Measurements from ENCODE around the gene MAPK10.

MAPK10 gene

GRCh38 chr4:85952528-85952927, 407.3 kb downstream of the MAPK10 start:
- TF ChIP-seq CTCF (IDR thresholded peaks at IDR 0.05; ENCODE audit: low read depth, low read length), result no peak
- H3K4me3 ChIP-seq (ENCODE audit: low read depth, low read length), result no peak overlapping the region

GRCh38 chr4:85951099-85951498, 408.8 kb downstream of the MAPK10 start:
- H3K4me3 ChIP-seq (ENCODE audit: low read depth, low read length), result no peak overlapping the region
- no peak for TF ChIP-seq CTCF (IDR thresholded peaks at IDR 0.05; ENCODE audit: low read depth, low read length)

GRCh38 chr4:85946821-85947220, 413.0 kb downstream of the MAPK10 start:
- H3K4me3 ChIP-seq (ENCODE audit: low read depth, low read length), result no peak overlapping the region
- no peak for TF ChIP-seq CTCF (IDR thresholded peaks at IDR 0.05; ENCODE audit: low read depth, low read length)

GRCh38 chr4:85942107-85942506, 417.7 kb downstream of the MAPK10 start:
- H3K4me3 ChIP-seq (ENCODE audit: low read depth, low read length), result no peak overlapping the region
- no peak for TF ChIP-seq CTCF (IDR thresholded peaks at IDR 0.05; ENCODE audit: low read depth, low read length)

- no peak for TF ChIP-seq CTCF (IDR thresholded peaks at IDR 0.05; ENCODE audit: low read depth, low read length)
- H3K4me3 ChIP-seq (ENCODE audit: low read depth, low read length), result no peak overlapping the region
Measured at GRCh38 chr4:85940151-85940550, 419.7 kb downstream of the MAPK10 start.
